WTC11 (cell line): ENCODE data around the gene MACROD2.

Source experiments
- SMAD3 ChIP-seq: sonication (generic); formaldehyde crosslinking; IDR thresholded peaks from 2 replicates; pipeline ENCODE4 v1.8.0; 2022; ENCODE audit warnings: missing genetic modification reagents, mild to moderate bottlenecking, borderline replicate concordance
- ZNF138 ChIP-seq: sonication (generic); formaldehyde crosslinking; conservative IDR thresholded peaks from 2 replicates; pipeline ENCODE4 v1.8.1; 2022; ENCODE audit warnings: mild to moderate bottlenecking, moderate library complexity, missing genetic modification reagents

- TF ChIP-seq ZNF138 (CRISPR knock-in tag): no peak
- no peak for TF ChIP-seq SMAD3 (CRISPR knock-in tag)
Observed at GRCh38 chr20:15205028-15205427, 1209.7 kb downstream of the MACROD2 start.
